Neural cell (in vitro differentiated cells): ENCODE measurements around the gene ARL15. TPM values are rescaled to one million over a fixed set of nuclear protein-coding genes. Genes with fewer than 3 reads are reported as not detected.

Experiments used
- H2AFZ ChIP-seq: fragments of 200-600, 300-800 bp; sonication (generic), shearing (Covaris generic); 2 replicates; pipeline ENCODE4 v1.6.0; 2014; ENCODE audit warnings: low read depth, mild to moderate bottlenecking, antibody characterized with exemption, low read length, moderate library complexity
- H3F3A ChIP-seq: fragments of 200-600 bp; shearing (Covaris generic); 2 replicates; pipeline ENCODE4 v1.6.1; 2016; ENCODE audit warnings: mild to moderate bottlenecking, moderate library complexity, mixed read lengths, antibody characterized with exemption, low read length; ENCODE audit not compliant: insufficient read depth, poor library complexity, severe bottlenecking
- H3K27ac ChIP-seq: fragments of 200-600, 300-800 bp; sonication (generic), shearing (Covaris generic); 2 replicates; pipeline ENCODE4 v1.5.1; 2014; ENCODE audit warnings: mild to moderate bottlenecking, low read length, moderate library complexity
- H3K27me3 ChIP-seq: fragments of 300-800, 200-600 bp; sonication (generic), shearing (Covaris generic); 2 replicates; pipeline ENCODE4 v1.6.0; 2014; ENCODE audit warnings: mild to moderate bottlenecking, low read depth, low read length, moderate library complexity; ENCODE audit not compliant: insufficient read depth
- H3K36me3 ChIP-seq: fragments of 300-800, 200-600 bp; sonication (generic), shearing (Covaris generic); 2 replicates; pipeline ENCODE4 v1.5.1; 2014; ENCODE audit warnings: mild to moderate bottlenecking, antibody characterized with exemption, low read length, moderate library complexity; ENCODE audit not compliant: insufficient read depth
- H3K4me2 ChIP-seq: fragments of 300-800, 200-600 bp; sonication (generic), shearing (Covaris generic); 2 replicates; pipeline ENCODE4 v1.6.0; 2014; ENCODE audit warnings: mild to moderate bottlenecking, low read length
- H3K4me3 ChIP-seq: fragments of 300-800, 200-600 bp; sonication (generic), shearing (Covaris generic); 2 replicates; pipeline ENCODE4 v1.5.1; 2014; ENCODE audit warnings: mild to moderate bottlenecking, low read length, moderate library complexity
- H3K79me2 ChIP-seq: fragments of 200-600 bp; shearing (Covaris generic); replicated peaks from 2 replicates; pipeline ENCODE4 v1.6.0; 2014; ENCODE audit warnings: mild to moderate bottlenecking, low read length, moderate library complexity; ENCODE audit not compliant: insufficient read depth
- H3K9ac ChIP-seq: fragments of 300-800, 200-600 bp; sonication (generic), shearing (Covaris generic); 2 replicates; pipeline ENCODE4 v1.6.1; 2016; ENCODE audit warnings: mild to moderate bottlenecking, low read length, mixed read lengths
- H3K9me2 ChIP-seq: fragments of 200-600 bp; shearing (Covaris generic); 2 replicates; pipeline ENCODE4 v1.6.1; 2016; ENCODE audit warnings: mild to moderate bottlenecking, low read length, mixed read lengths; ENCODE audit not compliant: insufficient read depth
- H3K9me3 ChIP-seq: fragments of 200-600, 300-800 bp; sonication (generic), shearing (Covaris generic); 2 replicates; pipeline ENCODE4 v1.6.1; 2016; ENCODE audit warnings: mild to moderate bottlenecking, mixed run types, low read length, moderate library complexity, mixed read lengths
- H4K20me1 ChIP-seq: fragments of 200-600 bp; shearing (Covaris generic); 2 replicates; pipeline ENCODE4 v1.6.1; 2016; ENCODE audit warnings: mild to moderate bottlenecking, mixed run types; ENCODE audit not compliant: insufficient read depth
- CTCF ChIP-seq: fragments of 450-650 bp; IDR thresholded peaks from 2 replicates; pipeline ENCODE4 v1.5.1; 2014; ENCODE audit warnings: antibody characterized with exemption, mild to moderate bottlenecking, moderate library complexity; ENCODE audit not compliant: poor library complexity, severe bottlenecking
- EP300 ChIP-seq: fragments of 450-650 bp; conservative IDR thresholded peaks from 2 replicates; pipeline ENCODE4 v1.6.1; 2014; ENCODE audit warnings: antibody characterized with exemption, mild to moderate bottlenecking, moderate library complexity; ENCODE audit not compliant: poor library complexity, severe bottlenecking
- EZH2 ChIP-seq: fragments of 200-600, 300-800 bp; shearing (Covaris generic), sonication (generic); IDR thresholded peaks from 2 replicates; pipeline ENCODE4 v1.6.1; 2014; ENCODE audit warnings: antibody characterized with exemption, low read length, borderline replicate concordance, mild to moderate bottlenecking; ENCODE audit not compliant: insufficient read depth, poor library complexity, severe bottlenecking
- MXI1 ChIP-seq: fragments of 450-650 bp; conservative IDR thresholded peaks from 2 replicates; pipeline ENCODE4 v1.6.1; 2014; ENCODE audit warnings: antibody characterized with exemption, mild to moderate bottlenecking; ENCODE audit not compliant: poor library complexity, severe bottlenecking
- POLR2AphosphoS5 ChIP-seq: IDR thresholded peaks from 2 replicates; pipeline ENCODE4 v1.6.1; 2012
- RAD21 ChIP-seq: fragments of 450-650 bp; conservative IDR thresholded peaks from 2 replicates; pipeline ENCODE4 v1.6.1; 2014; ENCODE audit warnings: antibody characterized with exemption, mild to moderate bottlenecking, moderate library complexity
- REST ChIP-seq: IDR thresholded peaks from 2 replicates; pipeline ENCODE4 v1.6.1; 2012; ENCODE audit warnings: borderline replicate concordance
- SMC3 ChIP-seq: fragments of 450-650 bp; conservative IDR thresholded peaks from 2 replicates; pipeline ENCODE4 v1.6.1; 2014; ENCODE audit warnings: antibody characterized with exemption, mild to moderate bottlenecking, moderate library complexity; ENCODE audit not compliant: poor library complexity
- TAF1 ChIP-seq: IDR thresholded peaks from 2 replicates; pipeline ENCODE4 v1.6.1; 2012; ENCODE audit warnings: low read depth
- polyA plus RNA-seq: library from polyadenylated mRNA; depleted of rRNA; stranded (reverse); fragments of >200 nt; gene quantifications from 2 replicates; pipeline ENCODE4 v1.2.3, GENCODE V29; 2014

The ARL15 gene
- polyA plus RNA-seq, 1 donor from 2014 or later, result 51.9 TPM

GRCh38 chr5:53972314-53972713 is 338.1 kb downstream of the ARL15 start:
- TF ChIP-seq TAF1 (no peak), EZH2 (no peak), EP300 (no peak), CTCF (no peak), SMC3 (no peak), RAD21 (no peak), REST (no peak), POLR2AphosphoS5 (no peak), MXI1 (no peak)
- no peak overlapping the region for H2AFZ ChIP-seq
- no peak overlapping the region for H3K4me3 ChIP-seq
- no peaks in the 10 kb centered on the region for H4K20me1 ChIP-seq
- no peaks in the 10 kb centered on the region for H3K27me3 ChIP-seq
- H3K79me2 ChIP-seq, result no peaks in the 10 kb centered on the region
- H3K9me2 ChIP-seq, result no peaks in the 10 kb centered on the region
- no peak overlapping the region for H3K9ac ChIP-seq
- H3K27ac ChIP-seq, result no peak overlapping the region
- H3K36me3 ChIP-seq, result no peaks in the 10 kb centered on the region
- no peaks in the 10 kb centered on the region for H3F3A ChIP-seq
- H3K9me3 ChIP-seq, result no peaks in the 10 kb centered on the region
- no peak overlapping the region for H3K4me2 ChIP-seq

- H4K20me1 ChIP-seq, result no peaks in the 10 kb centered on the region
- TF ChIP-seq EP300, result no peak
- no peak for TF ChIP-seq EZH2
- no peak for TF ChIP-seq MXI1
- TF ChIP-seq RAD21, result no peak
- TF ChIP-seq TAF1, result no peak
- H2AFZ ChIP-seq, result no peak overlapping the region
- H3F3A ChIP-seq, result no peaks in the 10 kb centered on the region
- H3K79me2 ChIP-seq, result no peaks in the 10 kb centered on the region
- no peaks in the 10 kb centered on the region for H3K27me3 ChIP-seq
- no peak overlapping the region for H3K4me3 ChIP-seq
- no peaks in the 10 kb centered on the region for H3K9me2 ChIP-seq
- H3K27ac ChIP-seq, result no peak overlapping the region
- no peaks in the 10 kb centered on the region for H3K9me3 ChIP-seq
- no peak overlapping the region for H3K9ac ChIP-seq
- no peaks in the 10 kb centered on the region for H3K36me3 ChIP-seq
- H3K4me2 ChIP-seq, result no peak overlapping the region
Measured at GRCh38 chr5:53971551-53971950, 338.8 kb downstream of the ARL15 start.

- H3K36me3 ChIP-seq, result no peaks in the 10 kb centered on the region
- H3K9ac ChIP-seq, result no peak overlapping the region
- H3K27me3 ChIP-seq, result no peaks in the 10 kb centered on the region
- no peak overlapping the region for H2AFZ ChIP-seq
- no peak overlapping the region for H3K4me2 ChIP-seq
- no peaks in the 10 kb centered on the region for H3K9me2 ChIP-seq
- H3K27ac ChIP-seq, result no peak overlapping the region
- H3K4me3 ChIP-seq, result no peak overlapping the region
- no peaks in the 10 kb centered on the region for H3K79me2 ChIP-seq
- H4K20me1 ChIP-seq, result no peaks in the 10 kb centered on the region
- no peaks in the 10 kb centered on the region for H3F3A ChIP-seq
- no peaks in the 10 kb centered on the region for H3K9me3 ChIP-seq
- TF ChIP-seq TAF1 (no peak), REST (no peak), CTCF (no peak), POLR2AphosphoS5 (no peak), MXI1 (no peak), SMC3 (no peak), RAD21 (no peak), EZH2 (no peak), EP300 (no peak)
Measured at GRCh38 chr5:53971131-53971530, 339.2 kb downstream of the ARL15 start.
